ENCODE data around the gene EPHA6. TPM values are rescaled to one million over a fixed set of nuclear protein-coding genes. Genes with fewer than 3 reads are reported as not detected.

The EPHA6 gene
- total RNA-seq, 1 experiment from 2014 or later = 0.61 TPM

GRCh38 chr3:97795951-97796350 lies 981.6 kb downstream of the EPHA6 start:
- 100% methylated on average over 1 of the region's 4 CpGs for WGBS (ENCODE audit: extremely low coverage, insufficient read length, low lambda C conversion rate)
- no peaks in the 10 kb centered on the region for H3K9me3 ChIP-seq (ENCODE audit: control insufficient read depth, low read depth, low read length)
- no peak overlapping the region for H4K8ac ChIP-seq (replicated peaks; ENCODE audit: insufficient read length, low read depth, low read length)
- Mint-ChIP-seq H3K4me1 (no peaks in the 10 kb centered on the region), H3K27ac (no peak overlapping the region), H3K4me3 (no peak overlapping the region), H3K36me3 (ENCODE audit: insufficient read depth in 1 of 3, low read depth in 3 of 3) (no peaks in the 10 kb centered on the region; a peak in 1 of 7 replicates), H3K9me3 (no peaks in the 10 kb centered on the region), H3K27me3 (ENCODE audit: low read depth) (no peaks in the 10 kb centered on the region)
- no peaks in the 10 kb centered on the region for H3K23me2 ChIP-seq (ENCODE audit: insufficient read length, low read depth, low read length, poor library complexity, severe bottlenecking)
- no peak overlapping the region for H2BK5ac ChIP-seq (ENCODE audit: insufficient read length, low read length)
- H3K23ac ChIP-seq (ENCODE audit: insufficient read length, low read depth, low read length) = no peak overlapping the region
- H3K79me1 ChIP-seq (ENCODE audit: insufficient read depth, low read depth, low read length, poor library complexity, severe bottlenecking) = no peaks in the 10 kb centered on the region
- H3T11ph ChIP-seq (ENCODE audit: low read length) = no peak overlapping the region
- no peak overlapping the region for H3K4ac ChIP-seq (ENCODE audit: low read depth, low read length)
- no peak overlapping the region for H4K5ac ChIP-seq (ENCODE audit: insufficient read length, low read depth, low read length)
- H3K79me2 ChIP-seq (ENCODE audit: insufficient read depth, low read length) = no peaks in the 10 kb centered on the region
- no peak overlapping the region for H2AFZ ChIP-seq (ENCODE audit: low read length)
- no peak overlapping the region for H2AK5ac ChIP-seq (ENCODE audit: insufficient read length, low read length)
- H3K4me2 ChIP-seq (ENCODE audit: insufficient read depth, insufficient read length, low read length) = no peak overlapping the region
- no peak overlapping the region for H3K14ac ChIP-seq (ENCODE audit: insufficient read depth, low read length)
- no peaks in the 10 kb centered on the region for H3K4me1 ChIP-seq (ENCODE audit: insufficient read depth, low read length)
- no peak overlapping the region for H3K18ac ChIP-seq (ENCODE audit: insufficient read length, low read depth, low read length)
- no peak overlapping the region for H3K56ac ChIP-seq (ENCODE audit: insufficient read length, low read depth, low read length)
- no peak overlapping the region for H2BK20ac ChIP-seq (ENCODE audit: low read depth, low read length, poor library complexity, severe bottlenecking)
- H2BK12ac ChIP-seq (ENCODE audit: insufficient read length, low read depth, low read length) = no peak overlapping the region
- H3K27me3 ChIP-seq (ENCODE audit: insufficient read depth, low read length) = no peaks in the 10 kb centered on the region
- DNase-seq = no peak
- TF ChIP-seq CTCF (conservative IDR thresholded peaks at IDR 0.05) = no peak
- no peak overlapping the region for H2BK120ac ChIP-seq (ENCODE audit: low read depth, low read length, poor library complexity, severe bottlenecking)
- H2BK15ac ChIP-seq (ENCODE audit: low read depth, low read length) = no peak overlapping the region
- H4K91ac ChIP-seq (ENCODE audit: insufficient read length, low read depth, low read length) = no peak overlapping the region
- no peak overlapping the region for H3K27ac ChIP-seq (ENCODE audit: insufficient read length, low read depth, low read length)
- no peak overlapping the region for H3K9ac ChIP-seq (ENCODE audit: extremely low read depth, insufficient read length, low read length)
- H4K20me1 ChIP-seq (ENCODE audit: control insufficient read depth, insufficient read depth, insufficient read length) = no peaks in the 10 kb centered on the region
